Pancreas (tissue), 10 donors: ENCODE measurements around the gene SYNGR3. TPM values are rescaled to one million over a fixed set of nuclear protein-coding genes. Genes with fewer than 3 reads are reported as not detected.

Experiments
- ATAC-seq, 4 donors: fragments of 200-7000 bp; cut with Tn5 transposase; one replicate each; pipeline versions ENCODE4 v1.8.0 to v1.9.1; 2020; ENCODE audit warnings: mild to moderate bottlenecking in 4 of 4, moderate library complexity in 4 of 4
- DNase-seq, 6 donors: peaks; one replicate each; pipeline ENCODE4 v3.0.0-alpha.2; 2020
- FAIRE-seq: peaks from 2 replicates; lab custom pipeline; 2012; peaks lifted over from hg19 to GRCh38; lab: Jason Lieb, UNC
- H3K27ac ChIP-seq, 4 donors: fragments of 200-600 bp; sonication (generic); 1 replicate in 3 of 4; 2 replicates in 1 of 4; pipeline versions ENCODE4 v1.5.0 to v1.8.0; 2020
- H3K27me3 ChIP-seq, 4 donors: fragments of 200-600 bp; one replicate each; pipeline ENCODE4 v1.8.0; 2021
- H3K36me3 ChIP-seq, 3 donors: fragments of 200-600 bp; sonication (generic) in 1 of 3; one replicate each; pipeline versions ENCODE4 v1.5.0 to v1.8.0; 2020 to 2021
- H3K4me1 ChIP-seq, 3 donors: fragments of 200-600 bp; one replicate each; pipeline ENCODE4 v1.8.0; 2021
- H3K4me3 ChIP-seq, 4 donors: fragments of 200-600 bp; sonication (generic) in 2 of 4; one replicate each; pipeline versions ENCODE4 v1.5.0 to v1.8.0; 2020 to 2021
- H3K9me3 ChIP-seq, 4 donors: fragments of 200-600 bp; one replicate each; pipeline ENCODE4 v1.8.0; 2021
- CTCF ChIP-seq, 4 donors: fragments of 200-600 bp; sonication (generic) in 3 of 4; IDR thresholded peaks; one replicate each; pipeline versions ENCODE4 v1.5.0 to v1.8.0; 2021; ENCODE audit warnings: antibody characterized with exemption in 4 of 4
- WGBS, 2 donors: extraction: QIAGEN DNeasy Blood & Tissue Kit; methylation state at CpG; one replicate each; pipeline ENCODE4 v1.1.7; 2013; 5-methylcytosine and 5-hydroxymethylcytosine counted together
- intact Hi-C, 3 donors: fragments of 100-400 bp; cut with DNase I; formaldehyde crosslinking; loops; one replicate each; pipeline versions ENCODE4 v1.11.1 to v1.14.2; 2022
- polyA plus RNA-seq, 2 donors: library from polyadenylated mRNA; stranded (reverse); fragments of 200-250 nt; gene quantifications; one replicate each; pipeline ENCODE4 v1.2.3, GENCODE V29; 2013
- total RNA-seq, 6 donors: library from RNA; stranded (reverse); fragmentation: NEBNext Ultra II Directional in 4 of 6; extraction: Animal tissue kit (Norgen Biotek cat#: 25700) in 4 of 6; gene quantifications; one replicate each; pipeline versions ENCODE4 v1.2.1 to v1.2.4, GENCODE V29; 2021 to 2023
- donor health status: healthy with polysubstance abuse.
- donor health status: DM: no; HTN: no; CAD: no; lungs with moderate emphysema.
- donor health status: DM: no; HTN: no; CAD: no.
- donor health status: control.
- donor health status: control.
- donor health status: Bipolar disorder and iron deficiency.
- donor health status: DM: yes; HTN: yes; CAD: no.
- donor health status: DM: no; HTN: no; CAD: no.
- donor health status: DM: no; HTN: no; CAD: no.
- donor health status: DM: yes; HTN: yes; CAD: no.

The SYNGR3 gene
- total and polyA plus RNA-seq, 8 donors: 0.19 to 3.1 (median 0.61) TPM

- Histone ChIP-seq H3K27me3 (peaks cover 0 to 11% (median 0%) of the 10 kb centered on the region in 4 donors), H3K4me3 (peak overlapping the region in 2 of 4 donors; percentile 21 to 36), H3K27ac (no peak overlapping the region), H3K36me3 (peaks cover 0 to 3% (median 0%) of the 10 kb centered on the region in 3 donors), H3K9me3 (no peaks in the 10 kb centered on the region), H3K4me1 (peaks cover 10 to 17% (median 14%) of the 10 kb centered on the region in 3 donors)
- ATAC-seq (peak; percentile 10 to 48 (median 34)), DNase-seq (peak in 3 of 6 donors; percentile 80 to 86 (median 80)), FAIRE-seq (no peak)
- WGBS, 2 donors: 11% methylated on average over 39 to 50 of the region's 50 CpGs
- intact Hi-C loops: no loop called here
- TF ChIP-seq CTCF (IDR thresholded peaks at IDR 0.05): no peak
These were observed 773 bp downstream of the SYNGR3 start for GRCh38 chr16:1990351-1991134.

- peak in 3 of 6 donors; percentile 45 to 74 (median 63) for DNase-seq
- intact Hi-C loops: no loop called here
- H3K9me3 ChIP-seq: no peaks in the 10 kb centered on the region
- 22 to 32% methylated on average over 18 of the region's 18 CpGs for WGBS, 2 donors
- TF ChIP-seq CTCF (IDR thresholded peaks at IDR 0.05): no peak
- H3K27ac ChIP-seq: no peak overlapping the region
- peak in 1 of 4 donors; percentile 1 for ATAC-seq
- no peak overlapping the region for H3K4me3 ChIP-seq
- H3K4me1 ChIP-seq: peaks cover 10 to 17% (median 14%) of the 10 kb centered on the region in 3 donors
- H3K27me3 ChIP-seq: peaks cover 0 to 11% (median 0%) of the 10 kb centered on the region in 4 donors
- FAIRE-seq: no peak
- H3K36me3 ChIP-seq: no peaks in the 10 kb centered on the region
These were observed 1.4 kb downstream of the SYNGR3 start for GRCh38 chr16:1991135-1991551.

GRCh38 chr16:1991588-1991947, 1.8 kb downstream of the SYNGR3 start:
- Histone ChIP-seq H3K36me3 (no peaks in the 10 kb centered on the region), H3K27me3 (peaks cover 0 to 11% (median 0%) of the 10 kb centered on the region in 4 donors), H3K9me3 (no peaks in the 10 kb centered on the region), H3K4me3 (peak overlapping the region in 3 of 4 donors; percentile 15 to 39 (median 21)), H3K4me1 (peaks cover 10 to 17% (median 14%) of the 10 kb centered on the region in 3 donors), H3K27ac (peak overlapping the region in 2 of 4 donors; percentile 37 to 50)
- FAIRE-seq (no peak), ATAC-seq (no peak), DNase-seq (no peak)
- intact Hi-C loops: no loop called here
- 21 to 22% methylated on average over 22 of the region's 22 CpGs for WGBS, 2 donors
- no peak for TF ChIP-seq CTCF (IDR thresholded peaks at IDR 0.05)

GRCh38 chr16:1991948-1992703, 2.4 kb downstream of the SYNGR3 start:
- Histone ChIP-seq H3K9me3 (no peaks in the 10 kb centered on the region), H3K27ac (peak overlapping the region in 2 of 4 donors; percentile 37 to 50), H3K4me3 (peak overlapping the region in 3 of 4 donors; percentile 15 to 39 (median 21)), H3K36me3 (peaks cover 0 to 2% (median 0%) of the 10 kb centered on the region in 3 donors), H3K4me1 (peaks cover 10 to 17% (median 14%) of the 10 kb centered on the region in 3 donors), H3K27me3 (peaks cover 0 to 11% (median 0%) of the 10 kb centered on the region in 4 donors)
- TF ChIP-seq CTCF (IDR thresholded peaks at IDR 0.05): no peak
- FAIRE-seq: no peak
- peak; percentile 88 to 97 (median 96) for DNase-seq
- peak; percentile 62 to 83 (median 80) for ATAC-seq
- intact Hi-C loops: no loop called here
- WGBS, 2 donors: 11 to 13% methylated on average over 63 to 96 of the region's 96 CpGs
